SU-DHL-6 (cell line): Measurements from ENCODE around the gene SLC9A5.

ENCODE experiments used
- EZH2phosphoT487 ChIP-seq: fragments of 200-600 bp; sonication (generic), shearing (Covaris generic); conservative IDR thresholded peaks from 2 replicates; pipeline ENCODE4 v1.6.1; 2018; ENCODE audit warnings: mild to moderate bottlenecking, antibody characterized with exemption, low read length, moderate library complexity, mixed read lengths
- TF ChIP-seq, protein P1 (sequence below): fragments of 200-600 bp; sonication (generic); IDR thresholded peaks from one replicate; pipeline ENCODE4 v1.5.1; 2017; ENCODE audit warnings: antibody characterized with exemption, mild to moderate bottlenecking, low read length, moderate library complexity; ENCODE audit not compliant: insufficient read depth, poor library complexity, severe bottlenecking

DNA sequence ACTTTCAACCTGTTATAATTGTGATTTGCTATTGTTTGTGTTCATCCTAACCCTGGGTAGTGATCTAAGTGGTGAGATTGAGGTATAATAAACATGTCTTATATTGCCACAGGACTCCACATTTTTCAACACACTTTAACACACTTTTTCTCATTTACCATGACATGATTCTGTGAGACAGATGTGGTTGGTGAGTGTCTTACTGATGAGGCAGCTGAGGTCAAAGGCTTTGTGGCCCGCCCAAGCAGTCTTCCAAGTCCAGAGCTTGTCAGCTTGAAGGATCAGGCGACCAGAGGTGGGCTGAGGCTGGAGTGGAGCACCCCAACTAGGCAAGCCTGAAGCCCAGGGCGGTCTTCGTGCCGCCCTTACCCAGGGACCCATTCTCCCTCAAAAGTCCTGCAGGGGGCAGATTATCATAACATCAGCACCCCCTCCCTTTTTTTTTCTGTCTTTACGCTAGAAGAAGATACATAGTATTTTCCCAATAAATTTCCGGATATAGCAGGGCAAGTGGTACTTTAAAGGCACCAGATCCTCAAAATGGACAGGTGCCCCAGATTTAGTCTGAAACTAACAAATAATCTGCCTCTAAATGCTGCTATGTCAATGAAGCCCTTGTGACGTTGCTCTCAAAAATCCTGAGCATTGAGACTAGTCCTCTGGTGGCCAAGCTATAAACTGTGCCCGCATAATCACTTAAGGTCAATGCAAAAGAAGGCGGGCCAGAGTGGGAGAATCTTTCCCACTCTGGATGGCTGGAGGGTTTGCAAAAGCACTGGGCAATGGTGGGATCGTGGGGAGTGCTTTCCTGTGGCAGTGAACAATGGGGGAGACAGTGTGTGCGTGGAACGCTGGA lies 56.7 kb downstream of the SLC9A5 start:
- TF ChIP-seq, protein P1, sequence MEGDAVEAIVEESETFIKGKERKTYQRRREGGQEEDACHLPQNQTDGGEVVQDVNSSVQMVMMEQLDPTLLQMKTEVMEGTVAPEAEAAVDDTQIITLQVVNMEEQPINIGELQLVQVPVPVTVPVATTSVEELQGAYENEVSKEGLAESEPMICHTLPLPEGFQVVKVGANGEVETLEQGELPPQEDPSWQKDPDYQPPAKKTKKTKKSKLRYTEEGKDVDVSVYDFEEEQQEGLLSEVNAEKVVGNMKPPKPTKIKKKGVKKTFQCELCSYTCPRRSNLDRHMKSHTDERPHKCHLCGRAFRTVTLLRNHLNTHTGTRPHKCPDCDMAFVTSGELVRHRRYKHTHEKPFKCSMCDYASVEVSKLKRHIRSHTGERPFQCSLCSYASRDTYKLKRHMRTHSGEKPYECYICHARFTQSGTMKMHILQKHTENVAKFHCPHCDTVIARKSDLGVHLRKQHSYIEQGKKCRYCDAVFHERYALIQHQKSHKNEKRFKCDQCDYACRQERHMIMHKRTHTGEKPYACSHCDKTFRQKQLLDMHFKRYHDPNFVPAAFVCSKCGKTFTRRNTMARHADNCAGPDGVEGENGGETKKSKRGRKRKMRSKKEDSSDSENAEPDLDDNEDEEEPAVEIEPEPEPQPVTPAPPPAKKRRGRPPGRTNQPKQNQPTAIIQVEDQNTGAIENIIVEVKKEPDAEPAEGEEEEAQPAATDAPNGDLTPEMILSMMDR = no peak
- TF ChIP-seq EZH2phosphoT487 = no peak
